Smooth muscle cell (in vitro differentiated cells): ENCODE measurements around the gene FGGY. TPM values are rescaled to one million over a fixed set of nuclear protein-coding genes. Genes with fewer than 3 reads are reported as not detected.

ENCODE experiments used
- DNase-seq: peaks from one replicate; lab custom pipeline; 2025; ENCODE audit not compliant: unreplicated experiment; lab: John Stamatoyannopoulos, UW
- H2AFZ ChIP-seq: fragments of 200-600 bp; sonication (generic); 2 replicates; pipeline ENCODE4 v1.6.0; 2016; ENCODE audit warnings: antibody characterized with exemption, low read depth, mild to moderate bottlenecking
- H3F3A ChIP-seq: fragments of 200-600 bp; sonication (generic); 2 replicates; pipeline ENCODE4 v1.6.0; 2017; ENCODE audit warnings: antibody characterized with exemption, low read depth
- H3K27ac ChIP-seq: fragments of 200-600 bp; sonication (generic); 2 replicates; pipeline ENCODE4 v1.5.1; 2016; ENCODE audit warnings: low read depth, mild to moderate bottlenecking
- H3K27me3 ChIP-seq: fragments of 200-600 bp; sonication (generic); 2 replicates; pipeline ENCODE4 v1.6.1; 2016; ENCODE audit warnings: low read depth, mild to moderate bottlenecking
- H3K36me3 ChIP-seq: fragments of 200-600 bp; sonication (generic); 2 replicates; pipeline ENCODE4 v1.5.1; 2016; ENCODE audit warnings: low read depth
- H3K4me1 ChIP-seq: fragments of 200-600 bp; sonication (generic); 2 replicates; pipeline ENCODE4 v1.5.1; 2016; ENCODE audit warnings: low read depth
- H3K4me2 ChIP-seq: fragments of 200-600 bp; sonication (generic); 2 replicates; pipeline ENCODE4 v1.6.0; 2016; ENCODE audit warnings: mild to moderate bottlenecking
- H3K4me3 ChIP-seq: fragments of 200-600 bp; sonication (generic); 2 replicates; pipeline ENCODE4 v1.5.1; 2016; ENCODE audit warnings: mild to moderate bottlenecking
- H3K79me2 ChIP-seq: fragments of 200-600 bp; sonication (generic); 2 replicates; pipeline ENCODE4 v1.6.0; 2016; ENCODE audit warnings: low read depth, mild to moderate bottlenecking
- H3K9ac ChIP-seq: fragments of 200-600 bp; sonication (generic); 2 replicates; pipeline ENCODE4 v1.6.0; 2016; ENCODE audit warnings: low read depth
- H3K9me3 ChIP-seq: fragments of 200-600 bp; sonication (generic); replicated peaks from 2 replicates; pipeline ENCODE4 v1.5.1; 2016; ENCODE audit warnings: low read depth
- H4K20me1 ChIP-seq: fragments of 200-600 bp; sonication (generic); 2 replicates; pipeline ENCODE4 v1.6.0; 2016; ENCODE audit warnings: low read depth
- CTCF ChIP-seq: fragments of 200-600 bp; sonication (generic); IDR thresholded peaks from 2 replicates; pipeline ENCODE4 v1.5.1; 2017; ENCODE audit warnings: borderline replicate concordance, mild to moderate bottlenecking, antibody characterized with exemption; ENCODE audit not compliant: insufficient read depth, poor library complexity, severe bottlenecking
- WGBS: methylation state at CpG from one replicate; pipeline ENCODE4 v1.1.7; 2016; ENCODE audit warnings: low lambda C conversion rate; 5-methylcytosine and 5-hydroxymethylcytosine counted together
- polyA plus RNA-seq: library from polyadenylated mRNA; unstranded; fragments of >200 nt; fragmentation: Nextera tagmentation; extraction: Ambion mirVana; gene quantifications from 2 replicates; pipeline ENCODE4 v1.2.1, GENCODE V29; 2016
- total RNA-seq: library from RNA; depleted of rRNA; stranded (reverse); fragments of >200 nt; gene quantifications from 2 replicates; pipeline ENCODE4 v1.2.3, GENCODE V29; 2014

FGGY gene
- total and polyA plus RNA-seq, 2 experiments from 2014 or later = 5.1 to 9.2 TPM

GRCh38 chr1:59751801-59752200 is 454.9 kb downstream of the FGGY start:
- Histone ChIP-seq H3K27ac (no peak overlapping the region), H3K4me1 (no peaks in the 10 kb centered on the region), H4K20me1 (no peaks in the 10 kb centered on the region), H3K79me2 (no peaks in the 10 kb centered on the region), H3F3A (no peaks in the 10 kb centered on the region), H3K36me3 (no peaks in the 10 kb centered on the region), H3K9me3 (no peaks in the 10 kb centered on the region), H3K27me3 (no peaks in the 10 kb centered on the region), H3K4me2 (no peak overlapping the region), H3K9ac (no peak overlapping the region), H3K4me3 (no peak overlapping the region), H2AFZ (no peak overlapping the region)
- 76% methylated on average over 2 of the region's 2 CpGs for WGBS
- TF ChIP-seq CTCF = no peak
- no peak for DNase-seq

GRCh38 chr1:59752556-59753414 is 455.9 kb downstream of the FGGY start:
- Histone ChIP-seq H3K4me2 (no peak overlapping the region), H3F3A (no peaks in the 10 kb centered on the region), H4K20me1 (no peaks in the 10 kb centered on the region), H3K79me2 (no peaks in the 10 kb centered on the region), H3K4me1 (no peaks in the 10 kb centered on the region), H3K4me3 (no peak overlapping the region), H3K36me3 (no peaks in the 10 kb centered on the region), H2AFZ (no peak overlapping the region), H3K27ac (no peak overlapping the region), H3K9me3 (no peaks in the 10 kb centered on the region), H3K9ac (no peak overlapping the region), H3K27me3 (no peaks in the 10 kb centered on the region)
- DNase-seq = no peak
- TF ChIP-seq CTCF = no peak
- WGBS = 67% methylated on average over 5 of the region's 5 CpGs

DNA sequence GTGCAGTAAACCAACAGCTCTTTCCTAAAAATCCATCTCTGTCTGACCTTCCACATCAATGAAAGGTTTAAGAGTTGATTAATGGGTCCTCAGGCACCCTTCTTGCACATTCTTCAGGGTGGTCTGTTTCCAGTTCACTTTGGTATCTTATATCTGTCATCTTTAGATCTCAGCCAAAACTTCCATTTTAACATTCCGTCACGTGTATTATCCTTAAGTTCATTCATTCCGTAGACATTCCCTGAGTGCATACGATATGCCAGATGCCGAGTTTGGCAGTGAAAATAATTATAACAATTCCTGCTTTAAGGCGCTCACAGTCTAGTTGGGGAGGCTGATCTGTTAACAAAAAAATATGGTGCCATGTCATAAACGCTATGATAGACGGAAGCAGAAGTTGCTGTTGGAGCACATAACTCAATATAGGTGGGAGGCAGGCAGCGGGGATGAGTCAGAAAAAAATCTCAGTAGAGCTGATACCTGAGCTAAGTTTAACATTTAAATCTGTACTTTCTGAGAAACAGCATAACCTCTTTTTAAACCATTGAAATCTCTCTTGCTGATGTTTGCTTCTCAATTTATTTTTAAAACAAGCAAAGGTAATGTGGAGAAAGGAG is 458.3 kb downstream of the FGGY start:
- no peak for DNase-seq
- Histone ChIP-seq H3K27me3 (no peaks in the 10 kb centered on the region), H2AFZ (no peak overlapping the region), H3F3A (no peaks in the 10 kb centered on the region), H3K4me1 (no peaks in the 10 kb centered on the region), H3K27ac (no peak overlapping the region), H3K9ac (no peak overlapping the region), H4K20me1 (no peaks in the 10 kb centered on the region), H3K4me3 (no peak overlapping the region), H3K79me2 (no peaks in the 10 kb centered on the region), H3K4me2 (no peak overlapping the region), H3K36me3 (no peaks in the 10 kb centered on the region), H3K9me3 (no peaks in the 10 kb centered on the region)
- WGBS = 95% methylated on average over 9 of the region's 9 CpGs
- TF ChIP-seq CTCF = no peak
